Mesenchymal stem cell (in vitro differentiated cells and primary cell): ENCODE results near the gene SCGB1C2.
"Not testable (repeated sequence)": the region's sequence is repeated elsewhere in the genome, so short reads cannot be mapped to it uniquely, and the experiment has no call there.

Source experiments
- DNase-seq: peaks from one replicate; pipeline ENCODE4 v3.0.0-alpha.2; 2013
- H2AFZ ChIP-seq: one replicate; pipeline ENCODE4 v1.6.1; 2013; ENCODE audit warnings: low read depth, mild to moderate bottlenecking, control low read depth, inconsistent platforms, low read length, moderate library complexity
- H2AK5ac ChIP-seq: 2 replicates; pipeline ENCODE4 v1.6.1; 2013; ENCODE audit warnings: low read length, moderate library complexity, mild to moderate bottlenecking, inconsistent platforms; ENCODE audit not compliant: severe bottlenecking
- H2BK120ac ChIP-seq: one replicate; pipeline ENCODE4 v1.6.1; 2013; ENCODE audit warnings: low read depth, mild to moderate bottlenecking, inconsistent platforms, low read length, moderate library complexity
- H2BK12ac ChIP-seq, 2 experiments: one replicate each; pipeline ENCODE4 v1.6.1; 2013; ENCODE audit warnings: inconsistent platforms in 2 of 2, low read length in 2 of 2, mild to moderate bottlenecking in 2 of 2, moderate library complexity in 2 of 2, control low read depth in 1 of 2
- H2BK15ac ChIP-seq: one replicate; pipeline ENCODE4 v1.6.1; 2013; ENCODE audit warnings: mild to moderate bottlenecking, low read depth, inconsistent platforms; ENCODE audit not compliant: poor library complexity, severe bottlenecking
- H2BK5ac ChIP-seq: 2 replicates; pipeline ENCODE4 v1.6.1; 2013; ENCODE audit warnings: low read depth, mild to moderate bottlenecking, low read length, control low read depth, inconsistent platforms; ENCODE audit not compliant: poor library complexity, severe bottlenecking
- H3K14ac ChIP-seq, 2 experiments: one replicate each; pipeline ENCODE4 v1.6.1; 2013; ENCODE audit warnings: inconsistent platforms in 2 of 2, low read length in 2 of 2, control low read depth in 1 of 2, mild to moderate bottlenecking in 1 of 2, moderate library complexity in 1 of 2
- H3K18ac ChIP-seq, 2 experiments: one replicate each; pipeline ENCODE4 v1.6.1; 2013; ENCODE audit warnings: inconsistent platforms in 2 of 2, low read length in 2 of 2, control low read depth in 1 of 2, low read depth in 1 of 2, mild to moderate bottlenecking in 1 of 2
- H3K23ac ChIP-seq, 2 experiments: one replicate each; pipeline ENCODE4 v1.6.1; 2013; ENCODE audit warnings: inconsistent platforms in 2 of 2, low read length in 2 of 2, mild to moderate bottlenecking in 2 of 2, moderate library complexity in 2 of 2, control low read depth in 1 of 2
- H3K27ac ChIP-seq: 2 replicates; pipeline ENCODE4 v1.5.1; 2013; ENCODE audit warnings: mild to moderate bottlenecking, moderate library complexity, low read length, control low read depth, inconsistent platforms; ENCODE audit not compliant: poor library complexity, severe bottlenecking
- H3K27me3 ChIP-seq, 2 experiments: 2 replicates each; pipeline versions ENCODE4 v1.6.1 to v1.7.0; 2013; ENCODE audit warnings: low read length in 2 of 2, mild to moderate bottlenecking in 2 of 2, moderate library complexity in 2 of 2, control low read depth in 1 of 2, inconsistent platforms in 1 of 2; ENCODE audit not compliant: control insufficient read depth in 1 of 2, insufficient read depth in 1 of 2
- H3K36me3 ChIP-seq, 2 experiments: 2 replicates each; pipeline versions ENCODE4 v1.6.1 to v1.7.0; 2013; ENCODE audit warnings: low read length in 2 of 2, control low read depth in 1 of 2, inconsistent platforms in 1 of 2, low read depth in 1 of 2, mild to moderate bottlenecking in 1 of 2; ENCODE audit not compliant: insufficient read depth in 2 of 2, control insufficient read depth in 1 of 2
- H3K4ac ChIP-seq, 2 experiments: one replicate each; pipeline ENCODE4 v1.6.1; 2013; ENCODE audit warnings: inconsistent platforms in 2 of 2, low read length in 2 of 2, mild to moderate bottlenecking in 2 of 2, moderate library complexity in 2 of 2, control low read depth in 1 of 2, low read depth in 1 of 2
- H3K4me1 ChIP-seq: 2 replicates; pipeline ENCODE4 v1.6.1; 2013; ENCODE audit warnings: low read depth, low read length, control low read depth; ENCODE audit not compliant: control insufficient read depth, insufficient read depth
- H3K4me2 ChIP-seq: 2 replicates; pipeline ENCODE4 v1.6.1; 2013; ENCODE audit warnings: low read length, mild to moderate bottlenecking, inconsistent platforms; ENCODE audit not compliant: poor library complexity, severe bottlenecking
- H3K4me3 ChIP-seq, 2 experiments: 2 replicates each; pipeline versions ENCODE4 v1.5.1 to v1.7.0; 2013; ENCODE audit warnings: low read length in 2 of 2, mild to moderate bottlenecking in 2 of 2, control low read depth in 1 of 2, low read depth in 1 of 2; ENCODE audit not compliant: insufficient read depth in 1 of 2
- H3K79me1 ChIP-seq: replicated peaks from 2 replicates; pipeline ENCODE4 v1.6.1; 2013; ENCODE audit warnings: mild to moderate bottlenecking, control low read depth, low read length, inconsistent platforms; ENCODE audit not compliant: poor library complexity, severe bottlenecking
- H3K9ac ChIP-seq: 2 replicates; pipeline ENCODE4 v1.7.0; 2013; ENCODE audit warnings: mild to moderate bottlenecking, low read length, moderate library complexity
- H3K9me3 ChIP-seq: 2 replicates; pipeline ENCODE4 v1.7.0; 2013; ENCODE audit warnings: mild to moderate bottlenecking, low read length; ENCODE audit not compliant: control insufficient read depth
- H4K8ac ChIP-seq: one replicate; pipeline ENCODE4 v1.6.1; 2013; ENCODE audit warnings: inconsistent platforms, mild to moderate bottlenecking, low read length, moderate library complexity
- H4K91ac ChIP-seq: one replicate; pipeline ENCODE4 v1.6.1; 2013; ENCODE audit warnings: mild to moderate bottlenecking, low read length, inconsistent platforms
- WGBS: methylation state at CpG from one replicate; pipeline ENCODE4 v1.1.7; 2013; ENCODE audit warnings: mixed read lengths; 5-methylcytosine and 5-hydroxymethylcytosine counted together

The SCGB1C2 gene

GRCh38 chr17:165939-166338 is 28.6 kb downstream of the SCGB1C2 start:
- H3K4me3 ChIP-seq: no peak overlapping the region
- no peak overlapping the region for H2BK5ac ChIP-seq
- no peak overlapping the region for H3K4me2 ChIP-seq
- H3K4me1 ChIP-seq: peaks cover 5% of the 10 kb centered on the region
- no peak overlapping the region for H4K8ac ChIP-seq
- H2BK15ac ChIP-seq: no peak overlapping the region
- no peak overlapping the region for H3K4ac ChIP-seq
- no peak overlapping the region for H3K18ac ChIP-seq
- peaks cover 0 to 3% of the 10 kb centered on the region in 2 experiments for H3K36me3 ChIP-seq
- no peak overlapping the region for H3K14ac ChIP-seq
- peaks cover 9 to 41% of the 10 kb centered on the region in 2 experiments for H3K27me3 ChIP-seq
- H2AK5ac ChIP-seq: no peak overlapping the region
- no peak overlapping the region for H2BK120ac ChIP-seq
- no peak overlapping the region for H3K27ac ChIP-seq
- 84% methylated on average over 14 of the region's 14 CpGs for WGBS
- no peaks in the 10 kb centered on the region for H3K79me1 ChIP-seq
- H3K23ac ChIP-seq: no peak overlapping the region
- no peak overlapping the region for H2AFZ ChIP-seq
- no peak overlapping the region for H4K91ac ChIP-seq
- no peak overlapping the region for H2BK12ac ChIP-seq
- no peak for DNase-seq
- no peak overlapping the region for H3K9ac ChIP-seq
- H3K9me3 ChIP-seq: no peaks in the 10 kb centered on the region

GRCh38 chr17:168614-169013 is 31.2 kb downstream of the SCGB1C2 start:
- H2BK12ac ChIP-seq, H4K8ac ChIP-seq, H3K9ac ChIP-seq, H3K79me1 ChIP-seq, H3K18ac ChIP-seq, H3K36me3 ChIP-seq, H2BK5ac ChIP-seq, H4K91ac ChIP-seq, H2BK15ac ChIP-seq, H3K9me3 ChIP-seq, H3K23ac ChIP-seq, H2AK5ac ChIP-seq, DNase-seq, H3K4me3 ChIP-seq, H3K4me1 ChIP-seq, H2AFZ ChIP-seq, H3K4me2 ChIP-seq, H3K14ac ChIP-seq, H3K27ac ChIP-seq, H3K4ac ChIP-seq, H2BK120ac ChIP-seq: not testable (repeated sequence)
- WGBS: 84% methylated on average over 7 of the region's 11 CpGs
- H3K27me3 ChIP-seq: peaks cover 11 to 33% of the 10 kb centered on the region in 2 experiments

- Histone ChIP-seq H3K4me1 (peaks cover 2% of the 10 kb centered on the region), H3K79me1 (no peaks in the 10 kb centered on the region), H3K23ac (no peak overlapping the region), H3K4ac (no peak overlapping the region), H2BK15ac (no peak overlapping the region), H3K4me2 (no peak overlapping the region), H2AK5ac (no peak overlapping the region), H4K91ac (no peak overlapping the region), H2BK5ac (no peak overlapping the region), H2BK12ac (no peak overlapping the region), H3K9me3 (no peaks in the 10 kb centered on the region), H3K18ac (no peak overlapping the region), H3K27me3 (peaks cover 22 to 40% of the 10 kb centered on the region in 2 experiments), H2BK120ac (no peak overlapping the region), H3K9ac (no peak overlapping the region), H4K8ac (no peak overlapping the region), H2AFZ (no peak overlapping the region), H3K27ac (no peak overlapping the region), H3K14ac (no peak overlapping the region), H3K4me3 (no peak overlapping the region), H3K36me3 (peaks cover 0 to 3% of the 10 kb centered on the region in 2 experiments)
- 83% methylated on average over 6 of the region's 6 CpGs for WGBS
- DNase-seq: no peak
Measured at GRCh38 chr17:170130-170670, 32.8 kb downstream of the SCGB1C2 start.

- no peak overlapping the region for H3K14ac ChIP-seq
- no peak overlapping the region for H2AFZ ChIP-seq
- no peaks in the 10 kb centered on the region for H3K79me1 ChIP-seq
- no peak overlapping the region for H3K18ac ChIP-seq
- H2AK5ac ChIP-seq: no peak overlapping the region
- H4K91ac ChIP-seq: no peak overlapping the region
- H3K4me3 ChIP-seq: no peak overlapping the region
- H2BK5ac ChIP-seq: no peak overlapping the region
- no peak overlapping the region for H3K4ac ChIP-seq
- no peak overlapping the region for H3K23ac ChIP-seq
- H2BK12ac ChIP-seq: no peak overlapping the region
- H4K8ac ChIP-seq: no peak overlapping the region
- 87% methylated on average over 12 of the region's 13 CpGs for WGBS
- H3K9me3 ChIP-seq: no peaks in the 10 kb centered on the region
- H3K9ac ChIP-seq: no peak overlapping the region
- H2BK15ac ChIP-seq: no peak overlapping the region
- H2BK120ac ChIP-seq: no peak overlapping the region
- H3K27me3 ChIP-seq: peaks cover 29 to 33% of the 10 kb centered on the region in 2 experiments
- peaks cover 0 to 3% of the 10 kb centered on the region in 2 experiments for H3K36me3 ChIP-seq
- H3K4me2 ChIP-seq: no peak overlapping the region
- DNase-seq: no peak
- no peak overlapping the region for H3K27ac ChIP-seq
- H3K4me1 ChIP-seq: peaks cover 2% of the 10 kb centered on the region
Measured at GRCh38 chr17:171871-172270, 34.5 kb downstream of the SCGB1C2 start.
